Measurements from ENCODE around the gene ABHD6.

DNA sequence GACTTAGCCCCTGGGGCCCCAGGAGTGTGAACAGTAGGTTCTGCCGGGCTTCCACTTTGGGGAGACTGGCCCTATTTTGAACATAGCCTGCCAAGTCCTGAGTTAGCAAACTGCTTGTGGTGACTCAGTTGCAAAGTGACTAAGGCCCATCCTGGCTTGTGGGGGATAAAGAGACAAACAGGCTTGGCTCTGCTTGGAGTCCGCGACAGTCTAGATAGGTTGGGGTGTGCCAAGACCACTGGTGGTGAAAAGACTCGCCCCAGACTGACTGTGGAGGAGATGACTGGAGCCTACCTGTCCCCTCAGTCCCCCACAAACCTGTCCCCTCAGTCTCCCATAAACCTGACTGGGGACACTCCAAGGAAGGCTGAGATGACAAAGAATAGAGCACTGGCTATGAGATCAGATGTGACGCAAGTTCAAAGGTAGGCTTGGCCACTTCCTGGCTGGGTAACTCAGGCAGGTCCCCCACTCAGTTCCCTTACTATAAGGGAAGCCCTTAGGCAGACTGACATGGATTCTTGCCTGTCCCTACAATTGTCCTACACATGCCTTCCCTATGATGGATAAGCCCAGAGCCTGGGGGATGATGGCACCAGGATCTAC is 31.1 kb upstream of the ABHD6 start:
- TF ChIP-seq FOXA1 (IDR thresholded peaks at IDR 0.05) = no peak
- TF ChIP-seq ARNT (IDR thresholded peaks at IDR 0.05) = no peak
- no peak for TF ChIP-seq BHLHE40 (IDR thresholded peaks at IDR 0.05; ENCODE audit: borderline replicate concordance)
- no peak for TF ChIP-seq SP1 (IDR thresholded peaks at IDR 0.05)
- no peak for TF ChIP-seq CTBP1 (IDR thresholded peaks at IDR 0.05; ENCODE audit: borderline replicate concordance)
- no peak for TF ChIP-seq NFRKB (IDR thresholded peaks at IDR 0.05)
- TF ChIP-seq TARDBP (IDR thresholded peaks at IDR 0.05) = no peak
- TF ChIP-seq ZNF384 (IDR thresholded peaks at IDR 0.05) = no peak
